SH-SY5Y (cell line): ENCODE data around the gene CHI3L1.

Experiments used
- GATA2 ChIP-seq: IDR thresholded peaks from 2 replicates; pipeline ENCODE4 v1.6.1; 2011; ENCODE audit warnings: mild to moderate bottlenecking, low read depth, low read length
- GATA3 ChIP-seq: IDR thresholded peaks from 2 replicates; pipeline ENCODE4 v1.6.1; 2011; ENCODE audit warnings: low read depth, mild to moderate bottlenecking, low read length, moderate library complexity

DNA sequence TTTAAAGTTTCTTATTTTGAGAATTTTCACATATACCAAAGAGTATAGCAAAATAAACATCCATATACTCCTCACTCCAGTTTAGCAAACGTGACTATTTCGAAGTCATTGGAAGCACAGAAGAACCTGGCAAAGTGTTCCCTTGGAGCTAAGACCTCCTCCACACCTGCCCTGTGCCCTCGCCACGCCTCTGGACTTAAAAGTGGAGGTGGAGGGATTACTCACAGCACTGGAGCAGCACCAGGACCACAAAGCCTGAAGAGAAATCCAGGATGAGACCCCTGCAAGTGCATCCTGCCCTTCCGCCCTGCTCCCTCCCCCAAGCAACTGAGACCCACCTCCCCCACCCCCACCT is 436 bp downstream of the CHI3L1 start:
- TF ChIP-seq GATA2 (no peak), GATA3 (no peak)
